ENCODE data around the gene IL17RE. TPM values are rescaled to one million over a fixed set of nuclear protein-coding genes. Genes with fewer than 3 reads are reported as not detected.

The IL17RE gene
- total RNA-seq, 1 experiment from 2014 or later, result 4.0 TPM

DNA sequence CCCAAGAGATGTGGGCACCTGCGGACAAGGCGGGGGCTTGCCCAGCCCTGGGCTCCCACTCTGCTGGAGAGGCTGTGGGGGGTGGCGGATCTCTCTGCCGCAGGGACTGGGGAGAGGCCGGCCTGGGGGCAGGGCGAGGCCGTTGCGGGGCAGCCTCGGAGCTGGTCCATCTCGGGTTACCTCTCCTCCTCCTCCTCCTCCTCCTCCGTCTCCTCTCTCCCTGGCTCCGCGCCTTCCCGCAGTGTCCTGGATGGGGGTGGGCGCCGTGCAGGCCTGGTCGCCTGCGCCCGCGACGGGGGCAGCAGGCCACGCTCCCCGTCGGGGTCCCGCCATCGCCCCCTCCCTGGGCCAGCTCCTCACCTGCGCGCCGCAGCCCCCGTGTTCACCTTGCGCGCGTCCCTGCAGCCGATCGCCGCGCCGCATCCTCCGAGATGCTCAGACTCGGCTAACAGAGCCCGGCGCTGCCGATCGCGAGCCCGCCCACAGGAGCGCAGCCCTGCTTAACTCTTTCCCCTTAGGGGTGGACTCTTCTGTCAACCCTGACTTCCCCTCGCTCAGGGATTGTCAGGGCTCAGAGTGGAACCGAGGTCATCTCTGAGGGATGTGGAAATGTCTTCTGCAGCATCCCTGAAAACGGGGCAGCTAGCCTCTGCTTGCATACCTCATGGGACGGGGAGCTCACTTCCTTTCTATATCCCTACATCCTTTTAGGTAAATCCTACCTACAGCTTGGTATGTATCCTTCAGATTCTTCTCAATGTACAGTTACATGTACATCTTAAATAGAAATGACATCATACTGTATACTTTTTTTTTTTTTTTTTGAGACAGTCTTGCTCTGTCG is 49.5 kb downstream of the IL17RE start, which contains the start of gene PRRT3:
PRRT3 (minus strand) TSS at position 447 of the 844 bp plus-strand sequence. CDS start 2,293 bp downstream, outside the sequence.
- peak; percentile 56 for ATAC-seq
- CTCF ChIA-PET, result no interaction called here
- H3K9ac ChIP-seq (ENCODE audit: low read length), result peak within 1 kb of the TSS; percentile 10; the same call in 1 of the 2 replicates
- H3K4me3 ChIP-seq (ENCODE audit: low read length), result peak within 1 kb of the TSS; percentile 73
- no TSS peak for BruUV-seq (replicated peaks)
- H3K79me2 ChIP-seq (ENCODE audit: low read length), result peaks cover 21% of the 10 kb centered on the region
- no peaks in the 10 kb centered on the region for H4K20me1 ChIP-seq (ENCODE audit: low read length)
- H3K27ac ChIP-seq (ENCODE audit: low read length), result no peak within 1 kb of the TSS
- intact Hi-C loops (cut with micrococcal nuclease), result loop anchor here (10.0 kb wide), 1 partner anchor 273 kb away; no protein-coding TSS in a partner anchor
- peak within 1 kb of the TSS; percentile 69; the same call in 1 of the 2 replicates for H2AFZ ChIP-seq (ENCODE audit: low read length)
- peak within 1 kb of the TSS; percentile 87 for H3K4me2 ChIP-seq (ENCODE audit: low read length)
- no peaks in the 10 kb centered on the region for H3K9me3 ChIP-seq (ENCODE audit: low read length)
- peaks cover 47% of the 10 kb centered on the region for H3K4me1 ChIP-seq (ENCODE audit: insufficient read depth, low read length)
- DNase-seq, result peak; percentile 58
- no peaks in the 10 kb centered on the region; the same call in 1 of the 2 replicates for H3K36me3 ChIP-seq (ENCODE audit: low read depth, low read length)
- H3F3A ChIP-seq (ENCODE audit: low read length, unreplicated experiment), result no peaks in the 10 kb centered on the region
- TF ChIP-seq EZH2phosphoT487 (IDR thresholded peaks at IDR 0.05; ENCODE audit: borderline replicate concordance, low read length) (no peak), EZH2 (IDR thresholded peaks at IDR 0.05; ENCODE audit: low read length, unreplicated experiment) (no peak)
- TF ChIP-seq, protein P1, sequence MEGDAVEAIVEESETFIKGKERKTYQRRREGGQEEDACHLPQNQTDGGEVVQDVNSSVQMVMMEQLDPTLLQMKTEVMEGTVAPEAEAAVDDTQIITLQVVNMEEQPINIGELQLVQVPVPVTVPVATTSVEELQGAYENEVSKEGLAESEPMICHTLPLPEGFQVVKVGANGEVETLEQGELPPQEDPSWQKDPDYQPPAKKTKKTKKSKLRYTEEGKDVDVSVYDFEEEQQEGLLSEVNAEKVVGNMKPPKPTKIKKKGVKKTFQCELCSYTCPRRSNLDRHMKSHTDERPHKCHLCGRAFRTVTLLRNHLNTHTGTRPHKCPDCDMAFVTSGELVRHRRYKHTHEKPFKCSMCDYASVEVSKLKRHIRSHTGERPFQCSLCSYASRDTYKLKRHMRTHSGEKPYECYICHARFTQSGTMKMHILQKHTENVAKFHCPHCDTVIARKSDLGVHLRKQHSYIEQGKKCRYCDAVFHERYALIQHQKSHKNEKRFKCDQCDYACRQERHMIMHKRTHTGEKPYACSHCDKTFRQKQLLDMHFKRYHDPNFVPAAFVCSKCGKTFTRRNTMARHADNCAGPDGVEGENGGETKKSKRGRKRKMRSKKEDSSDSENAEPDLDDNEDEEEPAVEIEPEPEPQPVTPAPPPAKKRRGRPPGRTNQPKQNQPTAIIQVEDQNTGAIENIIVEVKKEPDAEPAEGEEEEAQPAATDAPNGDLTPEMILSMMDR (conservative IDR thresholded peaks at IDR 0.05; ENCODE audit: low read depth, low read length), result no peak
- H3K9me2 ChIP-seq (replicated peaks; ENCODE audit: low read length), result no peaks in the 10 kb centered on the region
- POLR2A ChIA-PET (ENCODE audit: unreplicated experiment), result no interaction called here
- no peaks in the 10 kb centered on the region for H3K27me3 ChIP-seq (ENCODE audit: low read length)

DNA sequence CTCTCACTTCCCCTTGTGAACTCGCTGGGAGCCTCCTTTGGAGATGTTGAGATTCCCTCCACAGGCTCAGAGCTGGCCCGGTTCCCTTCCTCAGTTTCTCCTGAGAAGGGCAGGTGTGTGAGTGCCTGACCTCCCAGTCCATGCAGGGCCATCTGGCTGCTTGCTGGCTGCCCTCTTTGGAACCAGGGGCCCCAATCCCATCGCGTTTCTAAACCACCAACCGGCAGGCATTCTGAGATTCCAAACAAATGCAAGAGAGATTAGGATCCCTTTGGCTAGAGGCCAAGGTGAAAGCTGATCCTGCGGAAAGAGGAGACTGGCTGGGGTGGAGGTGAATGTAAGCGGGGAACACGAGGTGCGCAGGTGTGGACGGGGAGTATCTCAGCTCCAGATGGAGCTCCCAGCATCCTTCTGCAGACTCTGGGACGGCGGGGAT is 52.4 kb downstream of the IL17RE start:
- no peaks in the 10 kb centered on the region for H3F3A ChIP-seq (ENCODE audit: low read length, unreplicated experiment)
- no peak overlapping the region for H3K27ac ChIP-seq (ENCODE audit: low read length)
- DNase-seq (no peak), ATAC-seq (no peak)
- no TSS peak for BruUV-seq (replicated peaks)
- H3K27me3 ChIP-seq (ENCODE audit: low read length), result no peaks in the 10 kb centered on the region
- ChIA-PET CTCF (no interaction called here), POLR2A (ENCODE audit: unreplicated experiment) (interaction anchor here (0.6 kb wide), 1 partner anchor 82 kb away, joined by 4 read pairs; no protein-coding TSS in a partner anchor)
- H3K4me2 ChIP-seq (ENCODE audit: low read length), result 0 out of 2 replicates have a peak overlapping the region, but pooled peaks have one; percentile 20
- no peak overlapping the region for H3K4me3 ChIP-seq (ENCODE audit: low read length)
- H2AFZ ChIP-seq (ENCODE audit: low read length), result no peak overlapping the region
- peaks cover 31% of the 10 kb centered on the region for H3K4me1 ChIP-seq (ENCODE audit: insufficient read depth, low read length)
- no peak for TF ChIP-seq EZH2phosphoT487 (IDR thresholded peaks at IDR 0.05; ENCODE audit: borderline replicate concordance, low read length)
- no peak for TF ChIP-seq EZH2 (IDR thresholded peaks at IDR 0.05; ENCODE audit: low read length, unreplicated experiment)
- TF ChIP-seq, protein P1 (conservative IDR thresholded peaks at IDR 0.05; ENCODE audit: low read depth, low read length), result no peak
- no peaks in the 10 kb centered on the region for H3K9me3 ChIP-seq (ENCODE audit: low read length)
- H3K9me2 ChIP-seq (replicated peaks; ENCODE audit: low read length), result no peaks in the 10 kb centered on the region
- no peaks in the 10 kb centered on the region for H4K20me1 ChIP-seq (ENCODE audit: low read length)
- no peaks in the 10 kb centered on the region for H3K79me2 ChIP-seq (ENCODE audit: low read length)
- intact Hi-C loops (cut with micrococcal nuclease), result loop anchor here (10.0 kb wide), 1 partner anchor 270 kb away; no protein-coding TSS in a partner anchor
- no peaks in the 10 kb centered on the region for H3K36me3 ChIP-seq (ENCODE audit: low read depth, low read length)
- H3K9ac ChIP-seq (ENCODE audit: low read length), result no peak overlapping the region

Data from PC-3 (cell line).